Esophagus squamous epithelium (tissue), 5 donors: ENCODE measurements around the gene RSBN1L. TPM values are rescaled to one million over a fixed set of nuclear protein-coding genes. Genes with fewer than 3 reads are reported as not detected.
A peak's percentile ranks its signal among the peaks of the same experiment; 100 is the strongest.

ENCODE experiments used
- DNase-seq: peaks from one replicate; lab custom pipeline; 2025; lab: John Stamatoyannopoulos, UW
- H3K27ac ChIP-seq, 4 donors: fragments of 200-600 bp; sonication (generic); one replicate each; pipeline ENCODE4 v1.5.1; 2016 to 2019; ENCODE audit warnings: mild to moderate bottlenecking in 1 of 4
- H3K27me3 ChIP-seq, 4 donors: fragments of 200-600 bp; sonication (generic); 1 replicate in 3 of 4; 2 replicates in 1 of 4; pipeline versions ENCODE4 v1.5.1 to v1.6.0; 2017 to 2021; ENCODE audit warnings: antibody characterized with exemption in 1 of 4
- H3K36me3 ChIP-seq, 3 donors: fragments of 200-600 bp; sonication (generic); one replicate each; pipeline ENCODE4 v1.5.1; 2016 to 2019
- H3K4me1 ChIP-seq, 3 donors: fragments of 200-600 bp; sonication (generic); one replicate each; pipeline ENCODE4 v1.5.1; 2017 to 2019
- H3K4me3 ChIP-seq, 4 donors: fragments of 200-600 bp; sonication (generic); 1 replicate in 3 of 4; 2 replicates in 1 of 4; pipeline ENCODE4 v1.5.1; 2016 to 2019; ENCODE audit warnings: mild to moderate bottlenecking in 2 of 4, moderate library complexity in 1 of 4
- H3K9me3 ChIP-seq, 3 donors: fragments of 200-600 bp; sonication (generic); one replicate each; pipeline ENCODE4 v1.5.1; 2016 to 2019
- CTCF ChIP-seq, 6 experiments: fragments of 450-650 bp in 4 of 6; fragments of 200-600 bp in 2 of 6; sonication (generic) in 2 of 6; IDR thresholded peaks; one replicate each; pipeline ENCODE4 v1.5.1; 2016 to 2019; ENCODE audit warnings: antibody characterized with exemption in 6 of 6, mild to moderate bottlenecking in 4 of 6, moderate library complexity in 4 of 6
- POLR2A ChIP-seq, 4 donors: fragments of 450-650 bp; IDR thresholded peaks; one replicate each; pipeline ENCODE4 v1.6.1; 2017; ENCODE audit warnings: antibody characterized with exemption in 4 of 4, mild to moderate bottlenecking in 4 of 4, moderate library complexity in 3 of 4
- WGBS, 2 donors: methylation state at CpG; one replicate each; pipeline ENCODE4 v1.1.5; 2018; 5-methylcytosine and 5-hydroxymethylcytosine counted together
- intact Hi-C: fragments of 100-400 bp; cut with DNase I; formaldehyde crosslinking; loops from one replicate; pipeline ENCODE4 v1.15.0; 2022
- total RNA-seq, 4 donors: library from RNA; depleted of rRNA; stranded (reverse); fragments of >200 nt; gene quantifications; one replicate each; pipeline ENCODE4 v1.1.0, GENCODE V29; 2016
- donor health status: DM: yes; HTN: yes; CAD: no.

The RSBN1L gene
- total RNA-seq, 4 donors from 2014 or later: 10.8 to 22.9 (median 14.1) TPM

- peaks cover 0 to 17% (median 0%) of the 10 kb centered on the region in 3 donors for H3K4me1 ChIP-seq
- no peak for TF ChIP-seq POLR2A (IDR thresholded peaks at IDR 0.05)
- TF ChIP-seq CTCF (IDR thresholded peaks at IDR 0.05): no peak
- no peaks in the 10 kb centered on the region for H3K27me3 ChIP-seq
- H3K9me3 ChIP-seq: peaks cover 0 to 30% (median 29%) of the 10 kb centered on the region in 3 donors
- no peak overlapping the region for H3K4me3 ChIP-seq
- no peak overlapping the region for H3K27ac ChIP-seq
- intact Hi-C loops: no loop called here
- DNase-seq: no peak
- 90 to 98% methylated on average over 5 of the region's 5 CpGs for WGBS, 2 donors
- peaks cover 0 to 10% (median 0%) of the 10 kb centered on the region in 3 donors for H3K36me3 ChIP-seq
Measured at GRCh38 chr7:77824636-77825035, 128.4 kb downstream of the RSBN1L start.

- no peaks in the 10 kb centered on the region for H3K27me3 ChIP-seq
- H3K36me3 ChIP-seq: peaks cover 0 to 10% (median 0%) of the 10 kb centered on the region in 3 donors
- intact Hi-C loops: no loop called here
- peaks cover 0 to 22% (median 0%) of the 10 kb centered on the region in 3 donors for H3K4me1 ChIP-seq
- WGBS, 2 donors: 77 to 88% methylated on average over 3 of the region's 3 CpGs
- peaks cover 0 to 25% (median 24%) of the 10 kb centered on the region in 3 donors for H3K9me3 ChIP-seq
- TF ChIP-seq POLR2A (IDR thresholded peaks at IDR 0.05): no peak
- TF ChIP-seq CTCF (IDR thresholded peaks at IDR 0.05): no peak
- H3K27ac ChIP-seq: no peak overlapping the region
- no peak for DNase-seq
- no peak overlapping the region for H3K4me3 ChIP-seq
Measured at GRCh38 chr7:77825131-77825530, 128.9 kb downstream of the RSBN1L start.

- Histone ChIP-seq H3K4me3 (no peak overlapping the region), H3K9me3 (peaks cover 0 to 13% (median 12%) of the 10 kb centered on the region in 3 donors), H3K27ac (no peak overlapping the region), H3K36me3 (peaks cover 0 to 4% (median 0%) of the 10 kb centered on the region in 3 donors), H3K4me1 (peaks cover 0 to 34% (median 2%) of the 10 kb centered on the region in 3 donors), H3K27me3 (no peaks in the 10 kb centered on the region)
- 93 to 95% methylated on average over 2 of the region's 2 CpGs for WGBS, 2 donors
- DNase-seq: no peak
- intact Hi-C loops: no loop called here
- TF ChIP-seq CTCF (IDR thresholded peaks at IDR 0.05) (no peak), POLR2A (IDR thresholded peaks at IDR 0.05) (no peak)
Measured at GRCh38 chr7:77826300-77826699, 130.0 kb downstream of the RSBN1L start.

GRCh38 chr7:77827999-77828398 is 131.7 kb downstream of the RSBN1L start:
- DNase-seq: no peak
- Histone ChIP-seq H3K9me3 (no peaks in the 10 kb centered on the region), H3K36me3 (no peaks in the 10 kb centered on the region), H3K27ac (no peak overlapping the region), H3K4me1 (peaks cover 0 to 45% (median 3%) of the 10 kb centered on the region in 3 donors), H3K4me3 (no peak overlapping the region), H3K27me3 (no peaks in the 10 kb centered on the region)
- 35 to 37% methylated on average over 2 of the region's 2 CpGs for WGBS, 2 donors
- no peak for TF ChIP-seq POLR2A (IDR thresholded peaks at IDR 0.05)
- no peak for TF ChIP-seq CTCF (IDR thresholded peaks at IDR 0.05)
- intact Hi-C loops: no loop called here

- H3K27me3 ChIP-seq: no peaks in the 10 kb centered on the region
- no peaks in the 10 kb centered on the region for H3K9me3 ChIP-seq
- H3K4me3 ChIP-seq: no peak overlapping the region
- intact Hi-C loops: no loop called here
- TF ChIP-seq CTCF (IDR thresholded peaks at IDR 0.05) (no peak), POLR2A (IDR thresholded peaks at IDR 0.05) (no peak)
- no peaks in the 10 kb centered on the region for H3K36me3 ChIP-seq
- WGBS, 2 donors: 73 to 84% methylated on average over 8 of the region's 8 CpGs
- H3K4me1 ChIP-seq: peaks cover 0 to 65% (median 7%) of the 10 kb centered on the region in 3 donors
- peak overlapping the region in 3 of 4 donors; percentile 33 to 69 (median 47) for H3K27ac ChIP-seq
- no peak for DNase-seq
Measured at GRCh38 chr7:77830649-77831355, 134.5 kb downstream of the RSBN1L start.
